NCI-H748 (cell line): ENCODE data around the gene ARMH1.

Source experiments
- DNase-seq: peaks from one replicate; lab custom pipeline; 2025; ENCODE audit not compliant: unreplicated experiment; lab: John Stamatoyannopoulos, UW

Gene ARMH1

DNA sequence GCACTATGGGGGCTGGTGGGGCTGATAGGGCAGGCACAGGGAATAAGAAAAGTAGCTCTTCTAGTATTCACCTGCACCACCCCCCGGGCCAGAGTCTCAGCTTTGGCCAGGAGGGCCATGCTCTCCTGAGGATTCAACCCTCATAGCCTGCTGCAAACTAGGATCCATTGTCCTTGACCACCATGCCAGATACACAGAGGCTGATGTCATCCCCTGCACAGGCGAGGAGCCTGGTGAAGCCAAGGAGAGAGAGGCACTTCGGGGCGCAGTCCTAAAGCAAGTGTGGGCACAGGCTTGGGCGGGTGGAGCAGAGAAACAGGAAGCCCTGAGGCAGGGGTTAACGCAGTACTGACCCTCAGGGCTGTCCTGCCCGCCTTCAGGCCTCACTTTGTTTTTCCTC lies 29.7 kb upstream of the ARMH1 start:
- no peak for DNase-seq

DNA sequence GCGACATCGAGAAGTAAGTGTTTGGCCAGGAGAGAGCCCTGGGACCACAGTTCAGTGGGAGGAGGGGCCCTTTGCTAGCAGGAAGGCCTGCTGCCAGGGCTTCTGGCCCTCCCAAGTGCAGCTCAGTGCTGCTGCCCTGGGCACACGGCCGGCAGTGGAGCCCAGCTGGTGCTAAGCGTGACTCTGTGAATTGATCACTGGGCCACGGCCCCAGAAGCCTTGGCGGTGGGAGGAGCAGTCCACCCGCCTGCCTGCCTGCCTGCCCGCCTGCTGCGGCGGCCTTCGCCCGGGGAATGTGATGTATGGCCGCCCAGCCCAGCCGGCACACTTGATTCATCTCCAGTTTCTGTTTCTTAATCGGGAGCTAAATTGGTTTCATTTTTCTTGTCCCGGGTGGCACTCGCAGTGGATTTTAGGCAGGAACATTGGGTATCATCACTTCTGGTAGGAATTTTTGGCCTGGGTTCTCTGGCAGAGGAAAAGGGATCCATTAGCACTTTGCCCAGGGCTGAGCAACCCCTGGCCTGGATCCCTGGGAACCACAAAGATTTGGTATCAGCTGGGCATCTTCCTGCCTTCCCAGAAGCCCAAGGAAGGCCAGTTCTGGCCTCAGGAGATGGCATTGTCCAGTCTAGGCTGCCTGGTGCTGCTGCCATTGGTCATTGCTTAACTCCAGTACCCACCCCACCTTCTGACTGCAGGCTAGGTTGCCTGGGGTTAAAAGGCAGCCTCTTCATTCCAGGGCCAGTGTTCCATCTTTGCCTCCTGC lies 28.9 kb upstream of the ARMH1 start:
- no peak for DNase-seq

DNA sequence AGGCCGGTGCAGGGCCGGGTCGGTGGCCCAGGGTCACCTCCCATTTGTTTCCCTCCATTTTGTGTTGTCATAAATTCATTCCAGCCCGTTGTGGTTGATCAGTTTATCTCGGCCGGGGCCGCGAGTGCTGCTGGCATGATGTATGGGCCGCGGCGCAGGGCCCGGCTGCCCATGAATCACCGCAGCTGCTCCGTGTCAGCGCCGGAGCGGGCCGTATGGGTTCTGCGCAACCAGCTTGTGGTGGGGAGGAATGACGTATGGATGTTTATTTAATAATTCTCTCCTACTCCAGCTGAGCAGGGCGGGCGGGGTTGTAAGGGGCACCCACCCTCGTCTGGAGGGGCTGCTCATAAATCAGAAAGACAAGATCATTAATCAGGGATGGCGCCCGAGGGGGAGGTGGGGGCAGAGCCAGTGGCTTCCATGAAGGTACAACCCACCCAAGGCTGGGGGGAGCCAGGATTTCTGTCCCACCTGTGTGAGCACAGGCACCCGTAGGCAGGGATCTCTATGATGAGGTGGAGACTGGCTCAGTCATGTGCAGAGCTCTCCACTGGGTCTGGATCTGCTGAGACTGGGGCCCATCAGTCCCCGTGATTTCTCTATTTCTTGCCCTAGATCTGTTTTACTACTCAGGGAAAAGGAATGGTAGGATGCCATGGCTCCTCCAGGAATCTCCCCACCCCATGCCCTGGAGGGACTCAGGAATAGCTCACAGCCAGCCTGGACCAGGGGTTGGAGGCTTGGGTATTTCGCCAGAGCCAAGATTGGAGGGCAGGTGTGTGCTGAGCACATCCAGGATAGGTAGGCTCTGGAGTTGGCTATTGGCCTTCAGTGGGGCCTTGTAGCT lies 28.0 kb upstream of the ARMH1 start:
- DNase-seq, result no peak

DNA sequence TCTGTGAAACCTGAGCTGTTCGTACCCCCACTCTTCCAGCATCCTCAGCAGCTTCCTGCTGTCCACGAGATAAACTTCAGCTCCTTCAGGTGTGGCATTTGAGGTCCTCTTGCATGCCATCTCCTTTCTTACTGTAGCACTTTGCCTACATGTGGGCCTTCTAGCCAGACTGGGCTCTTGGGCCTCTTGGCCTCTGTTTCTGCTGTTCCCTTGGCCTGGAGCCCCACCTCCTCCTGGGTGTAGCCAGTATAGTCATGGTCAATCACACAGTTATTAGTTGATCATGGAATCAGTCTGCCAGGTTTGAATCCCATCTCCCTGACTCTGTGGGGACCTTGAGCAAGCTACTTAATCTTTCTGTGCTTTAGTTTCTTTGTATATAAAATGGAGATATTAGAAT lies 26.6 kb upstream of the ARMH1 start:
- no peak for DNase-seq

DNA sequence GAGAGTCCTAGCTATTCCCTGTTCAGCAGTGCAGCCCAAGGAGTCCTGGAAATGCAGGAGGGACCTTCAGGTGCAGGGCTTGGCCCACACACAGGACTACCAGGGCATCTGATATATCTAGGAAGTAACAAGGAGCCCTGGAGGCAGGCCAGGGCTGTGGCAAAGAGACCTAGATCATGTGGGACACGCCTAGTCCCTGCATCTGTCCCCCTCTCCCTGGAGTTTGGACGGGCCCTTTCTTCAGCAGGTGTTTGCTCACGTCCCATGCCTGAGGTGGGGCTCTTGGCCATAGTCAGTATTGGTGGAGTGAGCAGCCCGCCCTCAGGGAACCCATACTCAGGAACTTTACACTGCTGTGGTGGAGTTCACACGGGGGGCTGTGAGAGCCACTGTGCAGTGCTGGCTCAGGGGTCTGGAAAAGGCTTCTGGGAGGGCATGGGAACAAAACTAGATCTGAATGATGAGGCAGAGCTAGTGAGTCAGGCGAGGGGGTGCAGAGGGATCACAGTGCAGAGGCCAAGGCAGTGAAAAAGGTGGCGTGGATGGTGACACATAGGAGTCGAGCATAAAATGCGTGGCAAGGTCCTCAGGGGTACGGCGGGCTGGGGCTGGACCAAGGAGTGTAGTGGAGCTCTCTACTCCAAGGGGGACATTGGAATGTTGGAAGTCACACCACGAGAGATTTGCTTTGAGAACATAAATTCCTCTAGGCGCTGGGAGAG lies 25.8 kb upstream of the ARMH1 start:
- DNase-seq, result no peak

DNA sequence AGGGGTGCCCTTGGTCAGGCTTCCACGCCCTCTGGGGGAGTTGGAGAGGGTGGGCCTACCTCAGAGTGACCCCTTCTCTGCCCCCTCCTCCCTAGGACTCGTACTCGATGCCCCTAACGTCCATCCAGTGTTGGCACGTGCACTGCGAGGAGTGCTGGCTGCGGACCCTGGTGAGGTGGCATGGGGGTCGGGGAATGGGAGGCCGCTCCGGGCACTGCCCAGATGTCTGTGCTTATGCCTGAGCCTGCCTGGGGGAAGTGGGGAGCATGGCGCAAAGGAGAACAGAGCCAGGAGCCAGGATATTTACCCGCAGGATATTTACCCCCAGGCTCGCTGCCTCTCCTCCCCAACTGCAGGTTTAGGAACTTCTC lies 24.7 kb upstream of the ARMH1 start:
- DNase-seq, result no peak

DNA sequence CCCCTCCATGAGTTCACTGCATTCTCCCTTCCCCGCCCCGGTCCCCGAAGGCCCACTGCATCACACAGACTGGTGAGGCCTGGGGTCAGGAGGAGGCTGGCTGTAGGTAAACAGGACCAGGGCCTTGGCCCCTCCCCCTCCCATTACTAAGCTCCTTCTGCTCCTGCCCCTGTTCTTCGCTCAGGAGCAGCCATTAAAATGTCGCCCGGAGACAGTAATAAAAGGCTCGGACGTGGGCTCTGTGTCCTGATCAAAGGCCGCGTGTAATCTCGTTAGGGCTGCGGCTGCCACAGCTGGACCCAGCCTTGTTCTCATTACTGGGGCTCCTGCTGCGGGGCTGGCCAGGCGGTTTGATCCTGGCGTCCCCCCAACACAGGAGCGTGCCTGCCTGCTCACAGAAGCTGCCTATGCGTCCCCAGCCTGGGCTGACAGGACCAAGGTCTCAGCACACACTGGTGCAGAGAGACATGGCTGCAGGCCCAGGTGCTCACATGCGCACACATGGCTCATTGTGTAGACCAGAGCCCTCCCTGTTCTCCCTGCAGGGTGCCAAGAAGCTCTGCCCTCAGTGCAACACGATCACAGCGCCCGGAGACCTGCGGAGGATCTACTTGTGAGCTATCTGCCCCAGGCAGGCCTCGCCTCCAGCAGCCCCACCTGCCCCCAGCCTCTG lies 24.2 kb upstream of the ARMH1 start:
- no peak for DNase-seq

DNA sequence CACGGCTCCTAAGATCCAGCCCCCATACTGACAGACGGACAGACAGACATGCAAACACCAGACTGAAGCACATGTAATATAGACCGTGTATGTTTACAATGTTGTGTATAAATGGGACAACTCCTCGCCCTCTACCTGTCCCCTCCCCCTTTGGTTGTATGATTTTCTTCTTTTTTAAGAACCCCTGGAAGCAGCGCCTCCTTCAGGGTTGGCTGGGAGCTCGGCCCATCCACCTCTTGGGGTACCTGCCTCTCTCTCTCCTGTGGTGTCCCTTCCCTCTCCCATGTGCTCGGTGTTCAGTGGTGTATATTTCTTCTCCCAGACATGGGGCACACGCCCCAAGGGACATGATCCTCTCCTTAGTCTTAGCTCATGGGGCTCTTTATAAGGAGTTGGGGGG lies 23.4 kb upstream of the ARMH1 start:
- DNase-seq, result no peak

DNA sequence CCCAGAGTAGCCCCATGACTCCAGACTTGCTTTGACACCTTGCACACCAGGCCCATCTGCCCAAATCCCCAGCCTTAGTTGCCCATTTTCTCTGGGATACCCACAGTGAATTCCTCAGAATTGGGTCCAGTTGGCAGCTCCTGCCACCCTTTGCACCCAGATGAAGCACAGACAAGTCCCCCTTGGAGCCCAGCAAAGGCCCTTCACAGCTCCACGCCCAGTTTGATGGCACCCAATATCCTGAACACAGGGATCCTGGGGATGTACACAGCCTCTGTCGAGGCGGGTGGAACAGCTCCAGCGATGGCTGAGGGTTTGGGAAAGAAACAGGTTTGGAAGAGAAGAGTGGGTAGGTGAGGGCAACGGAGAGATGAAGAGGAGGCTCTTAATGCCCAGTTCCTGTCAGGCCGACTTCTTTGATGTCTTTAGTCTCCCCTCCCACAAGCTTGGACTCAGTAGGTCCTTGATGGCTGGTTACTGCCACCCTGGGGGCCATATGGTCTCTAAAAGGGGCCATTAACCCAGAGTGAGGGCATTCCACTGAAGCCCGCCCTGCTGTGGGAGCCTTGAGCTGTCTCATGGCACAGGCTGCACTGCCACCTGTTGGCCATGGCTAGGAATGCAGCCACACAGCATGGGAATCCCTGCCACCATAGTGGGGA lies 21.9 kb upstream of the ARMH1 start:
- peak; percentile 67 for DNase-seq

DNA sequence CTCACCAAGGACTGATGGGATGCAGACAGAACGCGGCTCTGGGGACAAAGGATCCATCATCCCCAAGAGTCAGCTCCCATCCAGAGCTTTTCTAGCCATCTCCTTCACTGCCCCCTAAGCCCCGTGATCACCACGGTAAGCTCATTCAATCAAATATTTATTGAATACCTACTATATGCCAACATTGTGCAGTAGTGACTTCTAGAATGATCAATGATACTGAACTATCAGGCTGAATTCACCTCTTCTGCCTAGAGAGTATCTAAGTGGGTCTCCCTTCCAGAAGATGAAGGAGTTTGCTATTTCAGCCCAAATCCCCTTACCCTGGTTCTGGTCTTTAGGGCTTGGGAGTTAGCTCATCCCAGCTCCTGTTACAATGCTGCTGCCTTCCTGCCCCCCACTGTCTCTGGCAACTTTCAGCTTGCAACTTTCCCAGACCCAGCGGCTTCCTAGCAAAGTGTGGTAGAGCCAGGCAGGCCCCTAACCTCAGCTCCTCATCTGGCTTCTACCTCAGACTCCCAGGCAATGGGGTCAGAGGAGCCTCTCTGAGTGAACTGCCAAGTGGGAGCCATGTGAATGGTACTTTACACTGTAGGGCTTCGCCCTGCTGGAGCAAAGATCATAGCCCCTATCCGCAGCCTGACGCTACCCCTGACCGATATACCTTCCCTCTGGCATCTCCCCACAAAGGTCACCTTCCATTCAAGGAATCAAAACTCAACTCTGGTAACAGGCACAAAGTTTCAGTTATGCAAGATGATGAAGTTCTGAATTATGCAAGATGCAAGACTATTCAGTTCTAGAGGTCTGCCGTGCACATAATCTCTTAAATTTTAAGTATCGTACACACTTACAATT lies 21.2 kb upstream of the ARMH1 start:
- no peak for DNase-seq

DNA sequence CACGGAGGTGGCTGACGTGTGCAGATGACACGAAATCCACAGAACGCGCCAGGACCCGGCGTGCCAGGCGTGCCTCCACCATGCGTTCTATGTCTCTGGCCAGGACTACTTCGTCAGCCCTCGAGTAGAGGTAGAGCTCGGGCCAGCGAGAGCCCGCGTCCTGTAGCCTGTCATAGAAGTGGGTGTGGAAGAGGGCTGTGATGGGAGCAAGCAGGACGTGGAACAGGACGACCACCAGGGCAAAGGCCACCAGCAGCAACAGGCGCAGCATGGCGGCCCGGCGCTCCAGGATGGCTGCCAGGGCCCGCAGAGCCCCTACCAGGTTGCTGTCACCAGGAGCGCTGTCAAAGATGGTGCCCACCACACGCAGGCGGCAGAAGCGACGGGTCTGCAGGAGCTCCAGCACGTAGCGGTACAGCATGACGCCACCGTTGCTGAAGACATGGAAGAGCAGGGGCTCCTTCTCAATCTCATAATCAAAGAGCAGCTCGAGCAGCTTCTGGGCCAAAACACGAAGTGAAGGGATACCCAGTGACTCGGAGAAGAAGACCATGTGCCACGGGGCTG lies 19.8 kb upstream of the ARMH1 start:
- DNase-seq, result no peak

DNA sequence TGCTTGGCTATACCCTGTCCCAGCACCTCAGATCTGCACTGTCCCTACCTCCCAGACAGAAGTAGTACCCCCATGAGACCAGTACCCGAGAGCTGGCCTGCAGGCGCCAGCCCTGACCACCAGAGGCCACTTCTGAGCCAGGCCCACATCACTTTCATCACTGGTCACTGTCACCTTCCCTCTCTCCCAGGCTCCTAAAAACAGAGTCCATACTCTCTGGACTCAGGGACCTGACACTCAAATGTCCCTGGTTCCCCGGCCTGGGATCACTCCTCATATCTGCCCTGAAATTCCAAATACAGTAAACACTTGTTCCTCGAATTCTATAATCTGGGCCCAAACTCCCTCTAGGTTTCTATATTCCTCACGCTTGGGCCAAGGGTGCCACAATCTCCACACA lies 18.9 kb upstream of the ARMH1 start:
- DNase-seq, result peak; percentile 14

DNA sequence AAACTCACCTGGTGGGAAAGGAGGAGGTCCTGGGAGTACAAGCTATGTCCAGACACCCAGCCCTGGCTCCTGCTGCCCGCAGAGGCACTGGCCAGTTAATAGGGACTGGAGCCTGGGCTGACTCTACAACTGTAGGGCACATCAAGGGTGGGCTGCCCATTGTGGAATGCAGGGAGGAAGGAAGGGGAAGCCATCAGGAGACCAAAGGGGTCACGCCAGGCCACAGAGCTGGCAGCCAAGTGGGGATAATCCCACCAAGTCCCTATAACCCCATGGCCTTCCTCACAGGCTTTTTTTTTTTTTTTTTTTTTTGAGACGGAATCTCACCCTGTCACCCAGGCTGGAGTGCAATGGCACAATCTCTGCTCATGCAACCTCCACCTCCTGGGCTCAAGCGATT lies 14.9 kb upstream of the ARMH1 start:
- no peak for DNase-seq

DNA sequence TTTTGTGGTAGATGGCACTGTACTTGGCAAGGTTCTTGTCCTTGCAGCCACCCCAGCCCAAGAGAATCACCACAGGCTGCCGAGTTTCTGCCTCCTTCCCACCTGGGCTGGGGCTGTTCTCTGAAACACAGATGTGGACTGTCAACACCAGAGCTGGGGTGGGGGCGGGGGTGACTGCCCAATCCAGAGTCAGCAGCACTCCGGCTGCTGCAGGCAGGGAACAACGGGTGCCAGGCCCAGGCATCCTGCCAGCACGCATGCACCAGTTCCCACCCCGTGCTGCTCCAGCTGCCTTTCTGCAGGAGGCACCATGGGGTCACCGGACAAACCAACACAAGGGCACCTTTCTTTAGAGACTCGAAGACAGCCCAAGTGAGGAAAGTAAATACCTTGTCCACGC lies 14.3 kb upstream of the ARMH1 start:
- no peak for DNase-seq

DNA sequence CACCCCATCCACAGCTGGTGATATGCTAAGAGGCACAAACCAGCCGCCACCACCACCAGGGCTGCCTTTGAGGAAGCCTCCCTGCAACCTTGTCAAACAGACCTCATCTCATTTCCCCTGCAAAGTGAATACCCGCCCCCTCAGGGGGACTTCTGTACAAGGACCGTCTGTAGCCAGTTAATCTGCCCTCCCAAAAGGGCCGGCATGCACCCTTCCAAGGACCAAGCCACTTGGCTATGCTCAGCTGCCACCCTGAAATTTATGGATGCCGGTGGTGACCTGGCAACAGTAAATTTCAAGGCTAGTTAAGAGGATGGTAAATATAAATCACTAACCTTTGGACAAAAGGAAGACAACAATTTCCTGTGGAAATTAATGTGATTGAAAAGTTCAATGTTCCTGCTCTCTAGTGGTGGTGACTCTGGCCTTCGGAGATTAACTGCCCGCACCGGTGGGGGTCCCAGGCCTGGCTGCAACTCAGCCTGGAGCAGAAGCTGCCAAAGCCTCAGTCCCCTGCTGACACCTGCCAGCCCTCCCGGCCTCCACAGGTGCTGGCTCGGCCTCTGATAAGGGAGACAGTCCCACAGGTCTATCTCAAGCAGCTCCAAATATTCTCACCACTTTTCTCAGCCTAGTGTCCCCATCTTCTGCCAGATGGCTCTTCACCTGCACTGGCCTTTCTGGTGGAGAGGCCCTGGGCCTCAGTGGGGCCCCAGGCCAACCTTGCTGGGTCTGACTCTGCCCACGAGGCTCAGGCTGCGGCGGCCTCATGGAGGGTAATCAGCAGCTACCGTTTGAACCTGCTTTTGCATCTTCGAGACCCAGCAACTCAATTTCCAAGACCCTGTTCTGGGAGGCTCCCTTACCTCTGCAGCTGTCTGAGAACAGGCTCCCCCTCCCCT lies 12.5 kb upstream of the ARMH1 start:
- DNase-seq, result no peak

DNA sequence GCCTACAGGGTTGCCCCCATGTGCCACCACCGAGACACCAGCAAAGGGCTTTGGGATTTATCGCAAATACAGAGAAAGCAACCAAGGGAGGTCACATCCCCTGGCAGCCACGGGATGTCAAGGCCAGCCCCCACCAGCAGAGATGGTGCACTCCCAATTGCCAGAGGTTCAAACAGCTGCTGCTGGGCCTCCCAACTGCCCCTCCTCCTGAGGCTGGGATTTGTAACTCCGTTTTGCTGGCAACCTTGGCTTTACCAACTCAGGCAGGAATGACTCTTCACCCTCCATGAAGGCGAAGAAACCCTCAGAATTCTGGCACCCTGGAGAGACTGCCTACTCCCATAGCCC lies 11.9 kb upstream of the ARMH1 start:
- DNase-seq, result no peak

DNA sequence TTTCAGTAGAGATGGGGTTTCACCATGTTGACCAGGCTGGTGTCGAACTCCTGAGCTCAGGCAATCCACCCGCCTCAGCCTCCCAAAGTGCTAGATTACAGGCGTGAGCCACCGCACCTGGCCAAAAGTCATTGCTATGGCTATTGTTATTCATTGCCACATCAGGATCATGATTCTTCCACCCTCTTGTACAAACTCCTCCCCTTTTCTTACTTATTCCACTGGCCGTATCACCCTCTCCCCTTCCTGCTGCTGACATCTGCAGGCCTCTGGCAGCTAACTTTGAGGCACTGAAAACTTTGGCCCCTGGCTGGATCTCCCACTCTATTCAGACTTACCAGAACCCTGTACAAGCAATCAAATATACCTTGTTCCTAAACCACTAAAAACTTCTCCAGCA lies 11.1 kb upstream of the ARMH1 start:
- DNase-seq, result no peak

DNA sequence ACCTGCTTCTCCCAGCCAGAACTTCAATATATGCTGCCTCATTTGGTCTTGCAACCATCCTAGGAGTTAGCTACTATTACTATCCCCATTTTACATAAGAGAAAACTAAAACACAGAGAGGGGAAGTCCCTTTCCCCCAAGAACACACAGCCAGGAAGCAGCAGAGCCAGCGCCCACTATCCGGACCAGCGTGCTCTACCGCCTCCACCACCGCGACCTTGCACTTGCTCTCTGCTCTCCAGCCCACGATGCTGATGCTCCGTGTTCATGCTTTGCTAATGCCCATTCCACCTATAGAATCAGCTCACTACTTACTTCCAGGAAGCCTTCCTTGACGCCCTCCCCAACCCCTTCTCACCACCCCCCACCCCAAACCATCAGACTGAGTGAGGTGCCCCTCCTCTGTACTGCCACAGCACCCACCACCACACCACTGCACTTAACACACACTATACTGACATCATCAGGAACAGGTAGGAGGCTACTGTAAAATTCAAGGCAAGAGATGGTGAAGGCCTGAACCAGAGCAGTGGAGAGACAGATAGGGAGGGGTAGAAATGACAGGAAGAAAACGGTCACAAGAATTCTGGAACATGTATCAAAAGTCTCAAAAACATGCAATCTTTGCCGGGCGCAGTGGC lies 9.7 kb upstream of the ARMH1 start:
- DNase-seq, result no peak
